GM23248 (cell line): ENCODE results near the gene SH3RF3.

Experiments used
- EZH2 ChIP-seq: fragments of 200-600 bp; sonication (generic); IDR thresholded peaks from 2 replicates; pipeline ENCODE4 v1.6.1; 2018; ENCODE audit warnings: antibody characterized with exemption, mild to moderate bottlenecking; ENCODE audit not compliant: insufficient read depth, poor library complexity, severe bottlenecking
- EZH2phosphoT487 ChIP-seq: fragments of 200-600 bp; sonication (generic); IDR thresholded peaks from 2 replicates; pipeline ENCODE4 v1.6.1; 2018; ENCODE audit warnings: antibody characterized with exemption, moderate library complexity, mild to moderate bottlenecking, low read depth; ENCODE audit not compliant: insufficient read depth

DNA sequence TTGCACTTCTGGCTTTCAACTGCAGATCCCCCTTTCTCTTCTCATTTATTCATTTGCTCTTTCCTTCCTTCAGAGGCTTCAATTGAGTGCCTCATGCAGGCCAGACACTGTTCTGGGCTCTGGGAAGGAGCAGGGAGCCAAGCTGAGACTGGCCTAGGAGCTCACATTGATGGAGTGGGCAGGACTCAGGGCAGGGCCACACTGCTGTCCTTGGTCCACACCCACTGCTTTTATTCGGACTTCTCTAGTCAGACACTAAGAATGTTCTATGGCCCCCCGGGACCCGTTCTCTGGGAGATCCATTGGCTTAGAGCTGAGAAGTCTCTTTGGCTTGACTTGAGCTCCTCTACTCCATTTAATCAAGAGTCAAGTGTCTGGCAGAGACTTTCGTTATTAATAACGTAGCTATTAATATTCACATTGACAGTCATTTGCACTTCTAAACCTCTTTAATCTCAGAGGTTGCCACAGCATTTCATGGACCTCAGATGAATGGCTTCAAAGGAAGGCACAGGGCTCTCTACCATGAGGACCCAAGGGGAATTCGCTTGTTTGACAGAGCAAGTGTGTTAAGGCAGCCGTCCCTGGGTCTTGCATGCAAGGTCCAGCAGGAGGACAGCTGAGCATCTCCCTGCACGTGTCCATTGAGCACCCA is 20.1 kb downstream of the SH3RF3 start:
- TF ChIP-seq EZH2phosphoT487 (no peak), EZH2 (no peak)
